A549 (cell line): Measurements from ENCODE around the gene MOB3C. TPM values are rescaled to one million over a fixed set of nuclear protein-coding genes. Genes with fewer than 3 reads are reported as not detected.

Experiments used
- ATAC-seq, 2 experiments: fragments of 200-7000 bp in 1 of 2; fragments of >200 bp in 1 of 2; cut with Nextera tagmentation in 1 of 2; cut with Tn5 transposase in 1 of 2; 3 replicates each; pipeline versions ENCODE4 v1.8.0 to v1.9.1; 2018 to 2020; ENCODE audit warnings: mild to moderate bottlenecking in 1 of 2, moderate library complexity in 1 of 2
- CTCF ChIA-PET: fragments of 300-600 bp; sonication (Branson Sonifier 250); formaldehyde crosslinking; extraction: SDS; loops from one replicate; lab custom pipeline; 2021; ENCODE audit warnings: antibody characterized with exemption, inconsistent platforms; lab: Yijun Ruan, JAX
- POLR2A ChIA-PET: fragments of 350-600 bp; formaldehyde crosslinking; extraction: SDS; loops from one replicate; lab custom pipeline; 2021; ENCODE audit warnings: antibody characterized with exemption, inconsistent platforms; lab: Yijun Ruan, JAX
- DNase-seq, 2 experiments: peaks; one replicate each; pipeline versions ENCODE4 v3.0.0 to v3.0.0-alpha.2; 2011 to 2016; ENCODE audit warnings: low read depth in 1 of 2, low spot score in 1 of 2
- FAIRE-seq: peaks from 2 replicates; lab custom pipeline; 2011; peaks lifted over from hg19 to GRCh38; lab: Jason Lieb, UNC
- H3K27ac ChIP-seq, 2 experiments: fragments of >200 bp; sonication (Bioruptor Twin); formaldehyde crosslinking; 3 replicates each; pipeline ENCODE4 v1.5.1; 2016 to 2017
- H3K4me1 ChIP-seq: fragments of >200 bp; sonication (Bioruptor Twin); formaldehyde crosslinking; 3 replicates; pipeline ENCODE4 v1.6.1; 2016
- H3K4me2 ChIP-seq: fragments of >200 bp; sonication (Bioruptor Twin); formaldehyde crosslinking; 3 replicates; pipeline ENCODE4 v1.6.1; 2016
- H3K4me3 ChIP-seq: fragments of >200 bp; sonication (Bioruptor Twin); formaldehyde crosslinking; 3 replicates; pipeline ENCODE4 v1.5.1; 2016
- H3K9me3 ChIP-seq: fragments of >200 bp; sonication (Bioruptor Twin); formaldehyde crosslinking; 3 replicates; pipeline ENCODE4 v1.6.1; 2016
- BHLHE40 ChIP-seq: IDR thresholded peaks from 2 replicates; pipeline ENCODE4 v1.6.1; 2012; ENCODE audit warnings: low read depth, low read length, inconsistent platforms
- CEBPB ChIP-seq, 2 experiments: fragments of >200 bp in 1 of 2; sonication (Bioruptor Twin) in 1 of 2; formaldehyde crosslinking in 1 of 2; IDR thresholded peaks; 2 replicates each; pipeline ENCODE4 v1.6.1; 2012 to 2016
- EP300 ChIP-seq, 2 experiments: fragments of >200 bp; sonication (Bioruptor Twin); formaldehyde crosslinking; IDR thresholded peaks; 2 replicates in 1 of 2; 3 replicates in 1 of 2; pipeline ENCODE4 v1.6.1; 2016 to 2017
- FOSB ChIP-seq: fragments of 250-450 bp; sonication (Bioruptor Pico); IDR thresholded peaks from 2 replicates; pipeline ENCODE4 v1.5.0; 2020; ENCODE audit warnings: mild to moderate bottlenecking, moderate library complexity
- FOXS1 ChIP-seq: fragments of 250-450 bp; sonication (Bioruptor Pico); IDR thresholded peaks from 2 replicates; pipeline ENCODE4 v1.5.0; 2020; ENCODE audit warnings: mild to moderate bottlenecking, moderate library complexity
- NPAS2 ChIP-seq: fragments of 250-450 bp; sonication (Bioruptor Pico); IDR thresholded peaks from 2 replicates; pipeline ENCODE4 v1.8.0; 2022; ENCODE audit warnings: mild to moderate bottlenecking, moderate library complexity, borderline replicate concordance
- NR3C1 ChIP-seq: fragments of >200 bp; sonication (Bioruptor Twin); formaldehyde crosslinking; IDR thresholded peaks from 3 replicates; pipeline ENCODE4 v1.6.1; 2017
- PHF8 ChIP-seq: fragments of 200-600 bp; sonication (generic); IDR thresholded peaks from 2 replicates; pipeline ENCODE4 v1.6.1; 2016; ENCODE audit warnings: low read depth, mild to moderate bottlenecking, antibody characterized with exemption, moderate library complexity, borderline replicate concordance
- POLR2A ChIP-seq: IDR thresholded peaks from 2 replicates; pipeline ENCODE4 v1.6.1; 2012; ENCODE audit warnings: mild to moderate bottlenecking, low read length
- RAD21 ChIP-seq, 2 experiments: fragments of >200 bp in 1 of 2; sonication (Bioruptor Twin) in 1 of 2; formaldehyde crosslinking in 1 of 2; IDR thresholded peaks in 1 of 2; conservative IDR thresholded peaks in 1 of 2; 2 replicates in 1 of 2; 3 replicates in 1 of 2; pipeline ENCODE4 v1.6.1; 2012 to 2018; ENCODE audit warnings: inconsistent platforms in 1 of 2
- RFX5 ChIP-seq: fragments of 450-650 bp; IDR thresholded peaks from 2 replicates; pipeline ENCODE4 v1.7.1; 2014; ENCODE audit warnings: antibody characterized with exemption, mild to moderate bottlenecking, moderate library complexity
- TFCP2L1 ChIP-seq: fragments of 250-450 bp; sonication (Bioruptor Pico); IDR thresholded peaks from 2 replicates; pipeline ENCODE4 v1.5.0; 2021; ENCODE audit warnings: mild to moderate bottlenecking
- ZNF302 ChIP-seq: fragments of 250-450 bp; sonication (Bioruptor Pico); IDR thresholded peaks from 2 replicates; pipeline ENCODE4 v1.9.0; 2021; ENCODE audit warnings: inconsistent platforms, mild to moderate bottlenecking, moderate library complexity
- ZSCAN20 ChIP-seq: fragments of 250-450 bp; sonication (Bioruptor Pico); IDR thresholded peaks from 2 replicates; pipeline ENCODE4 v1.8.0; 2022; ENCODE audit warnings: mild to moderate bottlenecking, moderate library complexity
- WGBS: methylation state at CpG from one replicate; pipeline ENCODE4 v1.1.6; 2017; ENCODE audit errors: missing lambda C conversion rate; 5-methylcytosine and 5-hydroxymethylcytosine counted together
- polyA plus RNA-seq, 4 experiments: library from polyadenylated mRNA; depleted of rRNA in 3 of 4; stranded (reverse); fragments of >200 nt; fragmentation: RNase III in 1 of 4; extraction: RNeasy Plus Mini Kit Qiagen cat#74134 plus additional on column Dnase treatment in 1 of 4; gene quantifications; 2 replicates in 3 of 4; 3 replicates in 1 of 4; pipeline ENCODE4 v1.2.3, GENCODE V29; 2011 to 2017
- TF ChIP-seq, protein P1 (sequence below): IDR thresholded peaks from 2 replicates; pipeline ENCODE4 v1.6.1; 2012
- TF ChIP-seq, protein P2 (sequence below): fragments of 250-450 bp; sonication (Bioruptor Pico); IDR thresholded peaks from 2 replicates; pipeline ENCODE4 v1.5.0; 2020; ENCODE audit warnings: low read depth, mild to moderate bottlenecking, moderate library complexity
- TF ChIP-seq, protein P3 (sequence below): fragments of 250-450 bp; sonication (Bioruptor Pico); IDR thresholded peaks from 2 replicates; pipeline ENCODE4 v1.5.0; 2021; ENCODE audit warnings: mild to moderate bottlenecking, moderate library complexity, borderline replicate concordance
- TF ChIP-seq, protein P4 (sequence below): fragments of 450-650 bp; IDR thresholded peaks from 2 replicates; pipeline ENCODE4 v1.6.1; 2014; ENCODE audit warnings: antibody characterized with exemption
- TF ChIP-seq, protein P5 (sequence below): fragments of >200 bp; sonication (Bioruptor Twin); formaldehyde crosslinking; IDR thresholded peaks from 2 replicates; pipeline ENCODE4 v1.6.1; 2016
- TF ChIP-seq, protein P6 (sequence below): fragments of >200 bp; sonication (Bioruptor Twin); formaldehyde crosslinking; IDR thresholded peaks from 3 replicates; pipeline ENCODE4 v1.5.1; 2016
- TF ChIP-seq, protein P7 (sequence below): fragments of 150-350 bp; IDR thresholded peaks from 2 replicates; pipeline ENCODE4 v1.6.1; 2014; ENCODE audit warnings: low read depth, mild to moderate bottlenecking, low read length

MOB3C gene
- polyA plus RNA-seq, 2 of the 4 experiments (the other 2 are of a cell fraction): 2.6 to 2.7 TPM

DNA sequence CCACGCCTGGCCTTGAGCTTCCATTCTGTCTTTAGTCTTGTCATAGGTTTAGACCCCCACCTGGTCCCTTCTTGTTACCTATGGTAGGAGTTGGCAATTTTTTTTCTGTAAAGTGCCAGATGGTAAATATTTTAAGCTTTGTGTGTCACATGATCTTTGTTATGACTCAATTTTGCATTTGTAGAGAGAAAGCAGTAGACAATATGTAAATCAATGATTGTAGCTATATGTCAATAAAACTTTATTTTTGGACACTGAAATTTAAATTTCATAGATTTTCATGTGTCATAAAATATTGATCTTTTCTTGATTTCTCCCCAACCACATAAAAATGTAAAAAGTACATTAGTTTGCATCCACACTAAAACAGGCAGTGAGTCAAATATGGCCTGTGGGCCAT is 20.6 kb downstream of the MOB3C start:
- no peak overlapping the region for H3K4me2 ChIP-seq
- no peak overlapping the region for H3K4me3 ChIP-seq
- ATAC-seq (no peak), DNase-seq (no peak), FAIRE-seq (no peak)
- CTCF ChIA-PET: interaction anchor here (1.6 kb wide), 1 partner anchor 47 kb away, joined by 3 read pairs; no protein-coding TSS in a partner anchor
- POLR2A ChIA-PET: interaction anchor here (1.2 kb wide), 1 partner anchor 8 kb away, joined by 5 read pairs; the partner anchor contains the start of gene MKNK1
- no peak for TF ChIP-seq FOXS1 (CRISPR knock-in tag)
- TF ChIP-seq, protein P1, sequence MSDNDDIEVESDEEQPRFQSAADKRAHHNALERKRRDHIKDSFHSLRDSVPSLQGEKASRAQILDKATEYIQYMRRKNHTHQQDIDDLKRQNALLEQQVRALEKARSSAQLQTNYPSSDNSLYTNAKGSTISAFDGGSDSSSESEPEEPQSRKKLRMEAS: no peak
- H3K9me3 ChIP-seq: no peaks in the 10 kb centered on the region
- no peak overlapping the region for H3K27ac ChIP-seq
- no peaks in the 10 kb centered on the region for H3K4me1 ChIP-seq
- 100% methylated on average over 1 of the region's 1 CpG for WGBS

DNA sequence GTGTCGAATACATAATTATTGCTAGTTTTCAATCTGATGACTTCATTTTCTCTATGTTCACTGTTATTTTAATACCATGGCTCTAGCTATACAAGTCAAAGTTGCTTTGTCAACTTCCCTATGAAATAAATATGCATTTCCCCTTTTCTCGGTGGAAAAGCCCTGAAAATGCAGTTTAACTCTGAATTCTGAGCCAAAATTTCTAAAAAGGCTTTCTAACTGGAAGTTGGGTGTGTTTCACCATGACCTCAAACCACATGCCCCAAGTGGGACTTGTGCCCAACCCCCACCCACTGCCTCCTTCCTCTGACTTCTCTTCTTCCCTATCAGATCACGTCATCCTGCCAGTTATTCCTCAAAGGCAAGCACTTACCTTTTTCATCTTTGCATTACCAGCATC is 21.5 kb downstream of the MOB3C start:
- no peak for ATAC-seq
- POLR2A ChIA-PET: interaction anchor here (1.2 kb wide), 1 partner anchor 9 kb away, joined by 5 read pairs; the partner anchor contains the start of gene MKNK1
- no peaks in the 10 kb centered on the region for H3K9me3 ChIP-seq
- TF ChIP-seq CEBPB (IDR thresholded peaks at IDR 0.05): no peak
- TF ChIP-seq FOSB (CRISPR knock-in tag): no peak
- TF ChIP-seq ZNF302 (CRISPR knock-in tag): no peak
- no peak for TF ChIP-seq POLR2A
- TF ChIP-seq NPAS2 (CRISPR knock-in tag): no peak
- TF ChIP-seq, protein P2, sequence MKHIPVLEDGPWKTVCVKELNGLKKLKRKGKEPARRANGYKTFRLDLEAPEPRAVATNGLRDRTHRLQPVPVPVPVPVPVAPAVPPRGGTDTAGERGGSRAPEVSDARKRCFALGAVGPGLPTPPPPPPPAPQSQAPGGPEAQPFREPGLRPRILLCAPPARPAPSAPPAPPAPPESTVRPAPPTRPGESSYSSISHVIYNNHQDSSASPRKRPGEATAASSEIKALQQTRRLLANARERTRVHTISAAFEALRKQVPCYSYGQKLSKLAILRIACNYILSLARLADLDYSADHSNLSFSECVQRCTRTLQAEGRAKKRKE: no peak
- TF ChIP-seq RAD21 (conservative IDR thresholded peaks at IDR 0.05 in 1 of 2, IDR thresholded peaks at IDR 0.05 in 1 of 2): no peak
- TF ChIP-seq, all 56 proteins: peak for 0
- H3K4me3 ChIP-seq: no peak overlapping the region
- FAIRE-seq (no peak), DNase-seq (no peak)
- no peak overlapping the region for H3K4me2 ChIP-seq
- CTCF ChIA-PET: no interaction called here
- H3K4me1 ChIP-seq: no peaks in the 10 kb centered on the region
- 97% methylated on average over 3 of the region's 3 CpGs for WGBS
- no peak overlapping the region for H3K27ac ChIP-seq

DNA sequence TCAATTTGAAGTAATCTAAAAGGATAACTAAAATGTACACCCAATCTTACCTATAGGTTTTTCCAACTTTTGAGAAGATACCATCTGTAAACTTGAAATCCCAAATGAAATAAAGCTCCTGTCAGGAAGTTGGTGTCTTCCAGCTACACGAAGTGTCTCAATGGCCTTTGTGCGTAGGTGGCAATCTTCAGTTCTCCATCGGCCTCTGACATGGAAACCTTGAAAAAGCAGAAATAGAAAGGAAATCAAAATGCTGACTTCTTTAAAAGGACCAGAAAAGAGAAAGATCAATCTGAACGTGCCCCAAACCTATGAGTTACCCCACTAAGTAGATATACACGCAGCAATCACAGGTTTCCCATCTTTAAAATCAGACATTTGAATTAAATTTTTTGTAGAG is 22.5 kb downstream of the MOB3C start:
- H3K4me3 ChIP-seq: no peak overlapping the region
- ChIA-PET CTCF (interaction anchor here (1.4 kb wide), 1 partner anchor 10 kb away, joined by 3 read pairs; the partner anchor contains the start of gene MKNK1), POLR2A (no interaction called here)
- H3K9me3 ChIP-seq: no peaks in the 10 kb centered on the region
- no peaks in the 10 kb centered on the region for H3K4me1 ChIP-seq
- ATAC-seq: no peak
- no peak for DNase-seq
- H3K27ac ChIP-seq: no peak overlapping the region
- TF ChIP-seq FOXS1 (CRISPR knock-in tag) (no peak), EP300 (IDR thresholded peaks at IDR 0.05) (no peak), NR3C1 (no peak), POLR2A (no peak), TFCP2L1 (CRISPR knock-in tag) (no peak), PHF8 (no peak), RFX5 (no peak), ZSCAN20 (CRISPR knock-in tag) (no peak), BHLHE40 (no peak), FOSB (CRISPR knock-in tag) (no peak), RAD21 (conservative IDR thresholded peaks at IDR 0.05 in 1 of 2, IDR thresholded peaks at IDR 0.05 in 1 of 2) (no peak)
- TF ChIP-seq, protein P3, sequence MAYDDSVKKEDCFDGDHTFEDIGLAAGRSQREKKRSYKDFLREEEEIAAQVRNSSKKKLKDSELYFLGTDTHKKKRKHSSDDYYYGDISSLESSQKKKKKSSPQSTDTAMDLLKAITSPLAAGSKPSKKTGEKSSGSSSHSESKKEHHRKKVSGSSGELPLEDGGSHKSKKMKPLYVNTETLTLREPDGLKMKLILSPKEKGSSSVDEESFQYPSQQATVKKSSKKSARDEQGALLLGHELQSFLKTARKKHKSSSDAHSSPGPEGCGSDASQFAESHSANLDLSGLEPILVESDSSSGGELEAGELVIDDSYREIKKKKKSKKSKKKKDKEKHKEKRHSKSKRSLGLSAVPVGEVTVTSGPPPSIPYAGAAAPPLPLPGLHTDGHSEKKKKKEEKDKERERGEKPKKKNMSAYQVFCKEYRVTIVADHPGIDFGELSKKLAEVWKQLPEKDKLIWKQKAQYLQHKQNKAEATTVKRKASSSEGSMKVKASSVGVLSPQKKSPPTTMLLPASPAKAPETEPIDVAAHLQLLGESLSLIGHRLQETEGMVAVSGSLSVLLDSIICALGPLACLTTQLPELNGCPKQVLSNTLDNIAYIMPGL (CRISPR knock-in tag): no peak
- TF ChIP-seq, protein P4, sequence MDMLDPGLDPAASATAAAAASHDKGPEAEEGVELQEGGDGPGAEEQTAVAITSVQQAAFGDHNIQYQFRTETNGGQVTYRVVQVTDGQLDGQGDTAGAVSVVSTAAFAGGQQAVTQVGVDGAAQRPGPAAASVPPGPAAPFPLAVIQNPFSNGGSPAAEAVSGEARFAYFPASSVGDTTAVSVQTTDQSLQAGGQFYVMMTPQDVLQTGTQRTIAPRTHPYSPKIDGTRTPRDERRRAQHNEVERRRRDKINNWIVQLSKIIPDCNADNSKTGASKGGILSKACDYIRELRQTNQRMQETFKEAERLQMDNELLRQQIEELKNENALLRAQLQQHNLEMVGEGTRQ: no peak
- TF ChIP-seq, protein P5, sequence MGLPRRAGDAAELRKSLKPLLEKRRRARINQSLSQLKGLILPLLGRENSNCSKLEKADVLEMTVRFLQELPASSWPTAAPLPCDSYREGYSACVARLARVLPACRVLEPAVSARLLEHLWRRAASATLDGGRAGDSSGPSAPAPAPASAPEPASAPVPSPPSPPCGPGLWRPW: no peak
- TF ChIP-seq, protein P6, sequence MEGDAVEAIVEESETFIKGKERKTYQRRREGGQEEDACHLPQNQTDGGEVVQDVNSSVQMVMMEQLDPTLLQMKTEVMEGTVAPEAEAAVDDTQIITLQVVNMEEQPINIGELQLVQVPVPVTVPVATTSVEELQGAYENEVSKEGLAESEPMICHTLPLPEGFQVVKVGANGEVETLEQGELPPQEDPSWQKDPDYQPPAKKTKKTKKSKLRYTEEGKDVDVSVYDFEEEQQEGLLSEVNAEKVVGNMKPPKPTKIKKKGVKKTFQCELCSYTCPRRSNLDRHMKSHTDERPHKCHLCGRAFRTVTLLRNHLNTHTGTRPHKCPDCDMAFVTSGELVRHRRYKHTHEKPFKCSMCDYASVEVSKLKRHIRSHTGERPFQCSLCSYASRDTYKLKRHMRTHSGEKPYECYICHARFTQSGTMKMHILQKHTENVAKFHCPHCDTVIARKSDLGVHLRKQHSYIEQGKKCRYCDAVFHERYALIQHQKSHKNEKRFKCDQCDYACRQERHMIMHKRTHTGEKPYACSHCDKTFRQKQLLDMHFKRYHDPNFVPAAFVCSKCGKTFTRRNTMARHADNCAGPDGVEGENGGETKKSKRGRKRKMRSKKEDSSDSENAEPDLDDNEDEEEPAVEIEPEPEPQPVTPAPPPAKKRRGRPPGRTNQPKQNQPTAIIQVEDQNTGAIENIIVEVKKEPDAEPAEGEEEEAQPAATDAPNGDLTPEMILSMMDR: no peak
- TF ChIP-seq, protein P7, sequence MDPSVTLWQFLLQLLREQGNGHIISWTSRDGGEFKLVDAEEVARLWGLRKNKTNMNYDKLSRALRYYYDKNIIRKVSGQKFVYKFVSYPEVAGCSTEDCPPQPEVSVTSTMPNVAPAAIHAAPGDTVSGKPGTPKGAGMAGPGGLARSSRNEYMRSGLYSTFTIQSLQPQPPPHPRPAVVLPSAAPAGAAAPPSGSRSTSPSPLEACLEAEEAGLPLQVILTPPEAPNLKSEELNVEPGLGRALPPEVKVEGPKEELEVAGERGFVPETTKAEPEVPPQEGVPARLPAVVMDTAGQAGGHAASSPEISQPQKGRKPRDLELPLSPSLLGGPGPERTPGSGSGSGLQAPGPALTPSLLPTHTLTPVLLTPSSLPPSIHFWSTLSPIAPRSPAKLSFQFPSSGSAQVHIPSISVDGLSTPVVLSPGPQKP: no peak
- WGBS: 94% methylated on average over 5 of the region's 5 CpGs
- no peak overlapping the region for H3K4me2 ChIP-seq
- no peak for FAIRE-seq
